Fibroblast of gingiva (primary cell): ENCODE measurements around the gene CEP89.
"Not testable (repeated sequence)": the region's sequence is repeated elsewhere in the genome, so short reads cannot be mapped to it uniquely, and the experiment has no call there.

ENCODE experiments used
- DNase-seq: peaks from one replicate; pipeline ENCODE4 v3.0.0-alpha.2; 2011; ENCODE audit warnings: low read depth

Gene CEP89

GRCh38 chr19:32837531-32837930 lies 134.2 kb downstream of the CEP89 start:
- no peak for DNase-seq

GRCh38 chr19:32833388-32833787 lies 138.4 kb downstream of the CEP89 start:
- not testable (repeated sequence) for DNase-seq

- not testable (repeated sequence) for DNase-seq
These were observed 138.9 kb downstream of the CEP89 start for GRCh38 chr19:32832825-32833224.

- not testable (repeated sequence) for DNase-seq
These were observed 139.7 kb downstream of the CEP89 start for GRCh38 chr19:32832094-32832493.

- DNase-seq = no peak
These were observed 140.1 kb downstream of the CEP89 start for GRCh38 chr19:32831611-32832010.

- DNase-seq = no peak
These were observed 141.3 kb downstream of the CEP89 start for GRCh38 chr19:32830231-32831014.

- DNase-seq = no peak
These were observed 142.3 kb downstream of the CEP89 start for GRCh38 chr19:32829345-32829896.

GRCh38 chr19:32828643-32829344 lies 143.0 kb downstream of the CEP89 start:
- DNase-seq = no peak

- no peak for DNase-seq
These were observed 143.6 kb downstream of the CEP89 start for GRCh38 chr19:32828139-32828538.
